ENCODE measurements around the gene CH25H.
A peak's percentile ranks its signal among the peaks of the same experiment; 100 is the strongest.
"Not testable (repeated sequence)": the region's sequence is repeated elsewhere in the genome, so short reads cannot be mapped to it uniquely, and the experiment has no call there.

The CH25H gene, protein sequence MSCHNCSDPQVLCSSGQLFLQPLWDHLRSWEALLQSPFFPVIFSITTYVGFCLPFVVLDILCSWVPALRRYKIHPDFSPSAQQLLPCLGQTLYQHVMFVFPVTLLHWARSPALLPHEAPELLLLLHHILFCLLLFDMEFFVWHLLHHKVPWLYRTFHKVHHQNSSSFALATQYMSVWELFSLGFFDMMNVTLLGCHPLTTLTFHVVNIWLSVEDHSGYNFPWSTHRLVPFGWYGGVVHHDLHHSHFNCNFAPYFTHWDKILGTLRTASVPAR

DNA sequence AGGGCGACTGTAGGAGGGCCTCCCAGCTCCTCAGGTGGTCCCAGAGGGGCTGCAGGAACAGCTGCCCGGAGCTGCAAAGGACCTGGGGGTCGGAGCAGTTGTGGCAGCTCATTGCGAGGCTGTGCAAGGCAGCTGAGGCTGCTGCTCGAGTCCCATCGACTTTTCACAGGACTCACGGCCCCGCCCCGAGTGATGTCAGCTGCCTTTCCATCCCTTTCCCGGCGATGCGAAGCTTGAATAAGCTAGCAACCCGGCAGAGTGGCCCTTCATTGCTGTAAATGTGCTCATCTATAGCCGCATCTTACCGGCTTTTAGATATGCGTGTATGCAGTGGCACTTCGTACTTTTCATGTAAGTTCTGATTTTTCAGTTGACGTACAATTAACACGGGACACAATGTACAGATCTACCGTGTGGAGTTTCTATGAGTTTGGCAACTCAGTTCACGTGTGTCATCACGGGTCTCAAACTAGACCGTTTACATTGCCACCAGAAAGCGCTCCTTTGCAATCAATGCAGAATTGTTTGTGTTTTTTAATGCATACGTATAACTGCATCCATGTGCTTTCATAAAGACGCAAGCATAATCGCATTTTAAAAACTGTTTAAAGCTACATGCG is at the start of gene CH25H:
Gene CH25H, minus strand, starts transcription at position 137 of the 620 bp plus-strand sequence. Its CDS starts 25 bp downstream, at position 112.
- no peak within 1 kb of the TSS for H3K27ac ChIP-seq (ENCODE audit: poor library complexity, severe bottlenecking)
- H3K9me3 ChIP-seq (ENCODE audit: severe bottlenecking) = no peaks in the 10 kb centered on the region
- peak within 1 kb of the TSS; percentile 31 for H3K4me3 ChIP-seq (ENCODE audit: severe bottlenecking)
- ATAC-seq (ENCODE audit: low read depth) (peak; percentile 77), DNase-seq (ENCODE audit: low spot score) (no peak)
- H3K4me1 ChIP-seq (ENCODE audit: insufficient read depth, poor library complexity, severe bottlenecking) = peaks cover 3% of the 10 kb centered on the region
- H3K36me3 ChIP-seq (ENCODE audit: low read depth) = no peaks in the 10 kb centered on the region
- peaks cover 44% of the 10 kb centered on the region for H3K27me3 ChIP-seq (ENCODE audit: insufficient read depth, poor library complexity, severe bottlenecking)
- TF ChIP-seq, protein P1, sequence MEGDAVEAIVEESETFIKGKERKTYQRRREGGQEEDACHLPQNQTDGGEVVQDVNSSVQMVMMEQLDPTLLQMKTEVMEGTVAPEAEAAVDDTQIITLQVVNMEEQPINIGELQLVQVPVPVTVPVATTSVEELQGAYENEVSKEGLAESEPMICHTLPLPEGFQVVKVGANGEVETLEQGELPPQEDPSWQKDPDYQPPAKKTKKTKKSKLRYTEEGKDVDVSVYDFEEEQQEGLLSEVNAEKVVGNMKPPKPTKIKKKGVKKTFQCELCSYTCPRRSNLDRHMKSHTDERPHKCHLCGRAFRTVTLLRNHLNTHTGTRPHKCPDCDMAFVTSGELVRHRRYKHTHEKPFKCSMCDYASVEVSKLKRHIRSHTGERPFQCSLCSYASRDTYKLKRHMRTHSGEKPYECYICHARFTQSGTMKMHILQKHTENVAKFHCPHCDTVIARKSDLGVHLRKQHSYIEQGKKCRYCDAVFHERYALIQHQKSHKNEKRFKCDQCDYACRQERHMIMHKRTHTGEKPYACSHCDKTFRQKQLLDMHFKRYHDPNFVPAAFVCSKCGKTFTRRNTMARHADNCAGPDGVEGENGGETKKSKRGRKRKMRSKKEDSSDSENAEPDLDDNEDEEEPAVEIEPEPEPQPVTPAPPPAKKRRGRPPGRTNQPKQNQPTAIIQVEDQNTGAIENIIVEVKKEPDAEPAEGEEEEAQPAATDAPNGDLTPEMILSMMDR (IDR thresholded peaks at IDR 0.05; ENCODE audit: poor library complexity, severe bottlenecking) = no peak

DNA sequence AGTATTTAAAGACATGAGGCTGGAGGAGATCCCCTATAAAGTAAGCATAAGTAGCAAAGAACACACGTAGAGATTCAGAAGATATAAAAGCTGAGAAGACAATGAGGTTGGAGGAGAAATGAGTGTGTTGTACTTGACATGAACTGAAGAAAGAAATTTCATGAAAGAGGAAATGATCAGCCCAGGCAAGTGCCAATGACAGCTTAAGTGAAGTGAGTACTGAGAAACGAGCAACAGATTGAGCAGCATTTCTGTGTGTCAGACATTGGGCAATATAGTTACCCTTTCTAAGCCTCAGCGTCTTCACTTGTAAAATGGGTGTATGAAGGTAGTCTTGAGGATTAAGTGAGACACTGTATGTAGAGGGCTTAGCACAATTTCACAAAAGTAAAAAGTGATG is 49.2 kb upstream of the CH25H start:
- Histone ChIP-seq H3K9me3 (ENCODE audit: severe bottlenecking) (no peaks in the 10 kb centered on the region), H3K4me1 (ENCODE audit: insufficient read depth, poor library complexity, severe bottlenecking) (peaks cover 10% of the 10 kb centered on the region), H3K27me3 (ENCODE audit: insufficient read depth, poor library complexity, severe bottlenecking) (no peaks in the 10 kb centered on the region), H3K27ac (ENCODE audit: poor library complexity, severe bottlenecking) (no peak overlapping the region), H3K4me3 (ENCODE audit: severe bottlenecking) (no peak overlapping the region), H3K36me3 (ENCODE audit: low read depth) (no peaks in the 10 kb centered on the region)
- TF ChIP-seq, protein P1 (IDR thresholded peaks at IDR 0.05; ENCODE audit: poor library complexity, severe bottlenecking) = no peak
- DNase-seq (ENCODE audit: low spot score) (no peak), ATAC-seq (ENCODE audit: low read depth) (no peak)

DNA sequence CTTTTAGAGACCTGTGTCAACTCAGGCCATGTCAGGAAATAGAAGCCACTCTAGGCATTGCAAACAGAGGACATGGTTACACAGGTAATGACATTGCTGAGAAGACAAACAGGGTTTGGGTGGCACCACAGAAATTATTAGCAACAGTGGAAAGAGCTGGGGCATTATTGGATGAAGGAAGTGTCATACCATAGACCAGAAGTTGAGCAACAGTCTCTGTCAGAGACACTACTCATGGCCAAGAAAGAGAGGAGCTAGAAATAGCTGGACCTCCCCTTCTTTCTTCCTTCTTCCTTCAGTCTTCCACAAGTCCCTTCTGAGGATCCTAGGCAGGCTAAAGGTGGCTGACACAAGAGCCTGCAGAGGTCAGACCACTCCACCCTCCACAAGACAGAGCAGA is 48.7 kb upstream of the CH25H start:
- Histone ChIP-seq H3K4me3 (ENCODE audit: severe bottlenecking) (no peak overlapping the region), H3K36me3 (ENCODE audit: low read depth) (no peaks in the 10 kb centered on the region), H3K27ac (ENCODE audit: poor library complexity, severe bottlenecking) (no peak overlapping the region), H3K27me3 (ENCODE audit: insufficient read depth, poor library complexity, severe bottlenecking) (no peaks in the 10 kb centered on the region), H3K4me1 (ENCODE audit: insufficient read depth, poor library complexity, severe bottlenecking) (peaks cover 5% of the 10 kb centered on the region), H3K9me3 (ENCODE audit: severe bottlenecking) (no peaks in the 10 kb centered on the region)
- DNase-seq (ENCODE audit: low spot score) = no peak
- ATAC-seq (ENCODE audit: low read depth) = no peak
- TF ChIP-seq, protein P1 (IDR thresholded peaks at IDR 0.05; ENCODE audit: poor library complexity, severe bottlenecking) = no peak

DNA sequence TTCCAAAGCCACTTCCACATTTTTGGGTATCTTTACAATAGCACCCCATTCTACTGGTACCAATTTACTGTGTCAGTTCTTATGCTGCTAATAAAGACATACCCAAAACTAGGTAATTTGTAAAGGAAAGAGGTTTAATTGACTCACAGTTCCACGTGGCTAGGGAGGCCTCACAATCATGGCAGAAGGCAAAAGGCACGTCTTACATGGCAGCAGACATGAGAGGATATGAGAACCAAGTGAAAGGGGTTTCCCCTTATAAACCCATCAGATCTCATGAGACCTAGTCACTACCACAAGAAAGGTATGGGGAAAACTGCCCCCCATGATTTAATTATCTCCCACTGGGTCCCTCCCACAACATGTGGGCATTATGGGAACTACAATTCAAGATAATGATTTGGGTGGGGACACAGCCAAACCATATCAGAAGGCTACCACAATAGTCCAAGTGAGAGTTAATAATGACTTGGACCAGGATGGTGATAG is 48.0 kb upstream of the CH25H start:
- not testable (repeated sequence) for DNase-seq (ENCODE audit: low spot score); H3K4me1 ChIP-seq (ENCODE audit: insufficient read depth, poor library complexity, severe bottlenecking); H3K27ac ChIP-seq (ENCODE audit: poor library complexity, severe bottlenecking); H3K9me3 ChIP-seq (ENCODE audit: severe bottlenecking); ATAC-seq (ENCODE audit: low read depth); H3K36me3 ChIP-seq (ENCODE audit: low read depth); H3K27me3 ChIP-seq (ENCODE audit: insufficient read depth, poor library complexity, severe bottlenecking); H3K4me3 ChIP-seq (ENCODE audit: severe bottlenecking)

DNA sequence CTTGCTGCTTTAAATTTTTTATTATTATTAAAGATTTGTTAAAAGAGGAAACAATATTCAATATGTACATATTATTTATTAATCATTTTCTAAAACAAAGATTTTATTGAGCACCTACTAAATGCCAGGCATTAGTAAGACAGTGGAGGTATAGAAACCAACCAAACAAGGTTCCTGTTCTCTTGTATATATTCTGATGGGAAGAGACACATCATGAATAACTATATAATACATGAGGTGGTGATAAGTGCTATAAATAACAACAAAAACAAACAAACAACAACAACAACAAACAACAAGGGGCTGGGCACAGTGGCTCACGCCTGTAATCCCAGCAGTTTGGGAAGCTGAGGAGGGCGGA is 45.1 kb upstream of the CH25H start:
- TF ChIP-seq, protein P1 (IDR thresholded peaks at IDR 0.05; ENCODE audit: poor library complexity, severe bottlenecking) = no peak
- Histone ChIP-seq H3K9me3 (ENCODE audit: severe bottlenecking) (no peaks in the 10 kb centered on the region), H3K27me3 (ENCODE audit: insufficient read depth, poor library complexity, severe bottlenecking) (no peaks in the 10 kb centered on the region), H3K4me3 (ENCODE audit: severe bottlenecking) (peak overlapping the region; percentile 57), H3K4me1 (ENCODE audit: insufficient read depth, poor library complexity, severe bottlenecking) (no peaks in the 10 kb centered on the region), H3K27ac (ENCODE audit: poor library complexity, severe bottlenecking) (no peak overlapping the region), H3K36me3 (ENCODE audit: low read depth) (no peaks in the 10 kb centered on the region)
- no peak for DNase-seq (ENCODE audit: low spot score)
- ATAC-seq (ENCODE audit: low read depth) = no peak

Data from RWPE2 (cell line).